Heart right ventricle (tissue), 16 donors: ENCODE data around the gene C1GALT1C1. TPM values are rescaled to one million over a fixed set of nuclear protein-coding genes. Genes with fewer than 3 reads are reported as not detected.

Source experiments
- ATAC-seq, 8 donors: fragments of 200-7000 bp; cut with Tn5 transposase; one replicate each; pipeline ENCODE4 v1.9.1; 2020; ENCODE audit warnings: mild to moderate bottlenecking in 8 of 8, moderate library complexity in 8 of 8, moderate number of reproducible peaks in 1 of 8
- DNase-seq, 2 donors: peaks; one replicate each; pipeline ENCODE4 v3.0.0-alpha.2; 2020
- H3K27ac ChIP-seq, 10 donors: fragments of 200-600 bp; sonication (generic) in 2 of 10; one replicate each; pipeline versions ENCODE4 v1.5.0 to v1.8.0; 2020 to 2022; ENCODE audit warnings: mild to moderate bottlenecking in 3 of 10
- H3K27me3 ChIP-seq, 7 donors: fragments of 200-600 bp; one replicate each; pipeline ENCODE4 v1.8.0; 2021 to 2022; ENCODE audit warnings: mild to moderate bottlenecking in 2 of 7
- H3K36me3 ChIP-seq, 9 donors: fragments of 200-600 bp; sonication (generic) in 1 of 9; one replicate each; pipeline versions ENCODE4 v1.5.0 to v1.8.0; 2020 to 2022; ENCODE audit warnings: mild to moderate bottlenecking in 2 of 9
- H3K4me1 ChIP-seq, 9 donors: fragments of 200-600 bp; sonication (generic) in 1 of 9; one replicate each; pipeline versions ENCODE4 v1.5.0 to v1.8.0; 2020 to 2022; ENCODE audit warnings: mild to moderate bottlenecking in 4 of 9
- H3K4me3 ChIP-seq, 10 donors: fragments of 200-600 bp; sonication (generic) in 2 of 10; one replicate each; pipeline versions ENCODE4 v1.5.0 to v1.8.0; 2020 to 2022; ENCODE audit warnings: mild to moderate bottlenecking in 7 of 10, moderate library complexity in 2 of 10
- H3K9me3 ChIP-seq, 11 donors: fragments of 200-600 bp in 10 of 11; sonication (generic) in 2 of 11; one replicate each; pipeline versions ENCODE4 v1.5.0 to v1.8.0; 2013 to 2022; ENCODE audit warnings: mild to moderate bottlenecking in 2 of 11, control low read depth in 1 of 11, moderate library complexity in 1 of 11
- CTCF ChIP-seq, 9 donors: fragments of 200-600 bp; sonication (generic) in 2 of 9; IDR thresholded peaks; one replicate each; pipeline versions ENCODE4 v1.5.0 to v1.8.0; 2021 to 2022; ENCODE audit warnings: antibody characterized with exemption in 9 of 9, mild to moderate bottlenecking in 5 of 9, moderate library complexity in 1 of 9
- WGBS, 2 donors: extraction: QIAGEN DNeasy Blood & Tissue Kit; methylation state at CpG; one replicate each; pipeline ENCODE4 v1.1.7; 2013; ENCODE audit warnings: inconsistent platforms in 1 of 2; 5-methylcytosine and 5-hydroxymethylcytosine counted together
- intact Hi-C, 10 donors: fragments of 100-400 bp; cut with DNase I; formaldehyde crosslinking; loops; one replicate each; pipeline versions ENCODE4 v1.11.1 to v1.14.2; 2022
- polyA plus RNA-seq, 2 donors: library from polyadenylated mRNA; stranded (reverse); fragments of 200-250 nt; gene quantifications; one replicate each; pipeline ENCODE4 v1.2.3, GENCODE V29; 2013
- total RNA-seq, 10 donors: library from RNA; stranded (reverse); fragmentation: NEBNext Ultra II Directional in 3 of 10; extraction: Animal tissue kit (Norgen Biotek cat#: 25700) in 3 of 10; gene quantifications; one replicate each; pipeline versions ENCODE4 v1.2.1 to v1.2.4, GENCODE V29; 2021 to 2023
- donor health status: Arrhythmogenic right ventricular cardiomyopathy.
- donor health status: ischemic (EF 13 %, LVEDD 7.1; RV severe dilation, severe dysfunction).
- donor health status: healthy with polysubstance abuse.
- donor health status: DM: no; HTN: yes; CAD: no.
- donor health status: DM: no; HTN: no; CAD: no.
- donor health status: ischemic (EF 25% LVEDD 6.9; RV normal size, moderate dysfunction).
- donor health status: ischemic (EF 25% LVEDD 5.7; RV mildly dilated, moderate dysfunction).
- donor health status: healthy.
- donor health status: DM: yes; HTN: yes; CAD: no.
- donor health status: Ischemic cardiomyopathy.
- donor health status: ischemic (EF 35%, LVEDD 5.7; RV mildly dilated, moderate dysfunction).
- donor health status: nonischemic (EF 11% LVEDD 7.7; RV severe dilation, severe dysfunction).
- donor health status: DM: yes; HTN: yes; CAD: no.
- donor health status: PGD.
- donor health status: ischemic (EF 29% LVEDD 5.4; RV normal size, mild dysfunction).
- donor health status: nonischemic (EF 23%, LVEDD 6.1; RV moderate dilation, normal function).

C1GALT1C1 gene
- total and polyA plus RNA-seq, 12 donors = 10.8 to 22.7 (median 17.2) TPM

- ATAC-seq (no peak), DNase-seq (no peak)
- H3K27me3 ChIP-seq = peaks cover 0 to 7% (median 0%) of the 10 kb centered on the region in 7 donors
- H3K36me3 ChIP-seq = peaks cover 0 to 68% (median 5%) of the 10 kb centered on the region in 9 donors
- intact Hi-C loops = loop anchor here in 1 of 10 donors (10.0 kb wide), 1 partner anchor 60 kb away; no protein-coding TSS in a partner anchor
- no peaks in the 10 kb centered on the region for H3K4me1 ChIP-seq
- no peaks in the 10 kb centered on the region for H3K9me3 ChIP-seq
- no peak overlapping the region for H3K4me3 ChIP-seq
- no peak overlapping the region for H3K27ac ChIP-seq
- no peak for TF ChIP-seq CTCF (IDR thresholded peaks at IDR 0.05)
Measured at GRCh38 chrX:120614816-120615215, 15.0 kb downstream of the C1GALT1C1 start.

GRCh38 chrX:120612086-120612485 is 17.8 kb downstream of the C1GALT1C1 start:
- intact Hi-C loops = loop anchor here in 1 of 10 donors (10.0 kb wide), 1 partner anchor 57 kb away; no protein-coding TSS in a partner anchor
- TF ChIP-seq CTCF (IDR thresholded peaks at IDR 0.05) = no peak
- peaks cover 0 to 94% (median 11%) of the 10 kb centered on the region in 9 donors for H3K36me3 ChIP-seq
- H3K4me1 ChIP-seq = no peaks in the 10 kb centered on the region
- no peaks in the 10 kb centered on the region for H3K27me3 ChIP-seq
- ATAC-seq = no peak
- H3K4me3 ChIP-seq = no peak overlapping the region
- no peak overlapping the region for H3K27ac ChIP-seq
- no peaks in the 10 kb centered on the region for H3K9me3 ChIP-seq
- 87 to 92% methylated on average over 1 of the region's 1 CpG for WGBS, 2 donors
- DNase-seq = no peak

DNA sequence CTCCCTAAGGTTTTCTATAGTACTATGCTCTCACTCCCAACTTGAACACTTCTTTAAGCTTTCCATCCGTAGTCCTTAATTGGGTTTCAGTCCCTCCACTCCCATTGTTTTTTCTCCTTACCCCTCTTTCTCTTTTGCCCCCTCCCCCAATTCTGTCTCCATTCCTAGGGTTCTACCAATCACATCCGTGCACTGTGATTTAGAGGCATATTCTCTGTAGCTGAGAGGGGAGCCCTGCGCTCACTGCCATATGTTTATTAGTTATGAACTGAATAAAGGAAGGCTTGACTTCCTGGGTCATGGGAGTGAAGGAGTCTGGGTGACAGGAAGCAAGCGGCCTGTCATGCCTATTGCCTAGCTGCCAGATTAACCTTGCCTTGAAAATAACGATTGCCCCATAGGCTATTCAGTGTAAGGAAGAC is 25.5 kb downstream of the C1GALT1C1 start:
- Histone ChIP-seq H3K4me1 (peaks cover 0 to 24% (median 6%) of the 10 kb centered on the region in 9 donors), H3K27me3 (no peaks in the 10 kb centered on the region), H3K36me3 (peaks cover 0 to 32% (median 7%) of the 10 kb centered on the region in 9 donors), H3K9me3 (no peaks in the 10 kb centered on the region), H3K4me3 (peak overlapping the region; percentile 56 to 82 (median 66)), H3K27ac (peak overlapping the region; percentile 73 to 94 (median 90))
- DNase-seq = no peak
- intact Hi-C loops = loop anchor here in 5 of 10 donors (2.0 to 5.0 kb wide), 2 partner anchors 42 to 44 kb away; partner anchors contain the start of gene CUL4B (in 5 of the 5)
- 0% methylated on average over 5 of the region's 5 CpGs for WGBS, 2 donors
- TF ChIP-seq CTCF (IDR thresholded peaks at IDR 0.05) = no peak
- peak; percentile 66 to 86 (median 78) for ATAC-seq

DNA sequence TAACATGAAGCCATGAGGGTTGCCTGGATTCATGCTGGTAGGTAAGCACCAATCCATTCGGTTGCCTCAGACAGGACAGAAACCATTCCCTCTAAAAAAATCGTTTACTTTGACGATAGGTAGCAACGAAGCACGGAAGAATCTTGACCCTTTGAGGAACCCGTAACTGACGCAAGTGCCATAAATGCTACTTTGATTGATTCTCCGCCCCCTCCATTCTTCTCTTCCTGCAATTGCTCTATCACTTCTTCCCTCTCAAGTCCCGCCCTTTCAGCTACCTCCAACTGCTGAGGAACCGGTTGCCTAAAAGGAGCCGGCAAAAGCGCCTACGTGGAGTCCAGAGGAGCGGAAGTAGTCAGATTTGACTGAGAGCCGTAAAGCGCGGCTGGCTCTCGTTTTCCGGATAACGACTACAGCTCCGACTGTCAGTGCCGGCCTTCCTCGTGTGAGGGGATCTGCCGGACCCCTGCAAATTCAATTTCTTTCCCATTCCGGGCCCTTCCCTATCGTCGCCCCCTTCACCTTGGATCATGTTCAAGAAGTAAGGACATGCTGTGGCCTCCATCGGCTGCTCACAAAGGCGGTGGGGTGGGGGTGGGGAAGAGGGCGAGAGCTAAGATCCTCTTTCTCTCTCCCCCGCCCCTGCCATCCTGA is 26.0 kb downstream of the C1GALT1C1 start, which contains the start of gene MCTS1:
Gene MCTS1, plus strand, starts transcription at position 395 of the 654 bp plus-strand sequence. Its CDS starts 136 bp downstream, at position 531.
- Histone ChIP-seq H3K27ac (peak within 1 kb of the TSS; percentile 73 to 94 (median 90)), H3K4me1 (peaks cover 0 to 24% (median 6%) of the 10 kb centered on the region in 9 donors), H3K9me3 (no peaks in the 10 kb centered on the region), H3K36me3 (peaks cover 0 to 26% (median 6%) of the 10 kb centered on the region in 9 donors), H3K27me3 (no peaks in the 10 kb centered on the region), H3K4me3 (peak within 1 kb of the TSS; percentile 56 to 82 (median 66))
- ATAC-seq (peak; percentile 92 to 97 (median 96)), DNase-seq (peak; percentile 70 to 84)
- TF ChIP-seq CTCF (IDR thresholded peaks at IDR 0.05) = no peak
- intact Hi-C loops = loop anchor here in 5 of 10 donors (2.0 to 5.0 kb wide), 2 partner anchors 42 to 43 kb away; partner anchors contain the start of gene CUL4B (in 5 of the 5)
- 0 to 1% methylated on average over 22 to 31 of the region's 31 CpGs for WGBS, 2 donors
